Vagina (tissue), 2 donors: ENCODE measurements around the gene CCDC169.

Source experiments
- CTCF ChIP-seq, 3 experiments: fragments of 450-650 bp in 2 of 3; fragments of 200-600 bp in 1 of 3; sonication (generic) in 1 of 3; IDR thresholded peaks; one replicate each; pipeline ENCODE4 v1.5.1; 2017 to 2019; ENCODE audit warnings: antibody characterized with exemption in 3 of 3, mild to moderate bottlenecking in 2 of 3, moderate library complexity in 2 of 3
- POLR2A ChIP-seq, 2 donors: fragments of 450-650 bp; IDR thresholded peaks; one replicate each; pipeline ENCODE4 v1.6.1; 2017; ENCODE audit warnings: antibody characterized with exemption in 2 of 2, mild to moderate bottlenecking in 2 of 2, moderate library complexity in 2 of 2

- TF ChIP-seq CTCF (IDR thresholded peaks at IDR 0.05) = no peak
- TF ChIP-seq POLR2A (IDR thresholded peaks at IDR 0.05) = no peak
Measured at GRCh38 chr13:36190771-36191170, 106.8 kb downstream of the CCDC169 start.
